Measurements from ENCODE around the gene LZIC.

DNA sequence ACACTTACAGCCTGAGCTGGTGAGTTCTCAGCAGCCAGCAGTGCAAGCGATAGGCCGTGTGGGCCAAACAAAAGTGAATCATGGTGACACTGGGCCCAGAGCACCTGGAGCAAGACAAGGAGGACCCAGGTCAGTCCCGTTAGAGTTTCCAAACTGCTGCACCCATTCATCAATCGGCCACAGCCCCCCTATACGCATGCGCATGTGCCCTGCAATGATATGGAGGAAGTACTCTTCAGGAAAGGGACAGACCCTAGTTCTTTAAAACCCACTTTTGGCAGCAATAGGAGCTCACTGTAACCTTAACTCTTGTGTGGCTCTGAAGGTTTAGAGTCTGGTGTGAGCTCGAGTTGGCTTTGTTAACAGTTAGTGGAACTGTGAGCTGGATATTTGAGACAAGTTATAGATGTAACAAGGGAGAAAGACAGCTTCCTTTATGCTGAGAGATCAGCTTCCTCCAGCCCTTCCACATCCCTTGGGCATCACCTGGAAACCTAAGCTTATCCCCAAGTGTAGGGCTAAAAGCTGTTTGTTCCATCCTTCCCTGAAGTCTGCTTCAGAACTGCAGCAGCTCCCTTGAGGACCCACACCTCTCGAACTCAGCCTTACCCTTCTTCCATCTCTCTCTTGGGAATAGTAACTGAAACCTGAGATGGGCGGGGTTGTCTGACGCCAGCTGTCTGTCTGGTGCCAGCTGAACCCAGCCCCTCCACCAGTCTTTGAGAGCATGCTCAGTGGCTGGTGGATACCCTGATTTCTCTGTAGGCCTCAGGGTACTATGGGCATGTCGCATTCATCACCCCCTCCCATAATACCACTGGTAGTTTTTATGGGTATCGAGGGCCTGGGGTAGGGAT lies 17.7 kb upstream of the LZIC start:
- TF ChIP-seq EP300 (IDR thresholded peaks at IDR 0.05) (no peak), CHD4 (IDR thresholded peaks at IDR 0.05; ENCODE audit: borderline replicate concordance) (no peak), CEBPB (IDR thresholded peaks at IDR 0.05) (no peak), POLR2A (IDR thresholded peaks at IDR 0.05; ENCODE audit: low read length) (no peak), KDM5A (IDR thresholded peaks at IDR 0.05) (no peak), JUNB (IDR thresholded peaks at IDR 0.05) (no peak), NFE2L2 (conservative IDR thresholded peaks at IDR 0.05; ENCODE audit: low read length) (no peak), GATA3 (IDR thresholded peaks at IDR 0.05; ENCODE audit: borderline replicate concordance) (no peak), HOXA7 (CRISPR knock-in tag; IDR thresholded peaks at IDR 0.05) (no peak), MAZ (IDR thresholded peaks at IDR 0.05; ENCODE audit: borderline replicate concordance, low read depth, low read length) (no peak)
- TF ChIP-seq, protein P1, sequence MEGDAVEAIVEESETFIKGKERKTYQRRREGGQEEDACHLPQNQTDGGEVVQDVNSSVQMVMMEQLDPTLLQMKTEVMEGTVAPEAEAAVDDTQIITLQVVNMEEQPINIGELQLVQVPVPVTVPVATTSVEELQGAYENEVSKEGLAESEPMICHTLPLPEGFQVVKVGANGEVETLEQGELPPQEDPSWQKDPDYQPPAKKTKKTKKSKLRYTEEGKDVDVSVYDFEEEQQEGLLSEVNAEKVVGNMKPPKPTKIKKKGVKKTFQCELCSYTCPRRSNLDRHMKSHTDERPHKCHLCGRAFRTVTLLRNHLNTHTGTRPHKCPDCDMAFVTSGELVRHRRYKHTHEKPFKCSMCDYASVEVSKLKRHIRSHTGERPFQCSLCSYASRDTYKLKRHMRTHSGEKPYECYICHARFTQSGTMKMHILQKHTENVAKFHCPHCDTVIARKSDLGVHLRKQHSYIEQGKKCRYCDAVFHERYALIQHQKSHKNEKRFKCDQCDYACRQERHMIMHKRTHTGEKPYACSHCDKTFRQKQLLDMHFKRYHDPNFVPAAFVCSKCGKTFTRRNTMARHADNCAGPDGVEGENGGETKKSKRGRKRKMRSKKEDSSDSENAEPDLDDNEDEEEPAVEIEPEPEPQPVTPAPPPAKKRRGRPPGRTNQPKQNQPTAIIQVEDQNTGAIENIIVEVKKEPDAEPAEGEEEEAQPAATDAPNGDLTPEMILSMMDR (IDR thresholded peaks at IDR 0.05), result no peak
- TF ChIP-seq, protein P2, sequence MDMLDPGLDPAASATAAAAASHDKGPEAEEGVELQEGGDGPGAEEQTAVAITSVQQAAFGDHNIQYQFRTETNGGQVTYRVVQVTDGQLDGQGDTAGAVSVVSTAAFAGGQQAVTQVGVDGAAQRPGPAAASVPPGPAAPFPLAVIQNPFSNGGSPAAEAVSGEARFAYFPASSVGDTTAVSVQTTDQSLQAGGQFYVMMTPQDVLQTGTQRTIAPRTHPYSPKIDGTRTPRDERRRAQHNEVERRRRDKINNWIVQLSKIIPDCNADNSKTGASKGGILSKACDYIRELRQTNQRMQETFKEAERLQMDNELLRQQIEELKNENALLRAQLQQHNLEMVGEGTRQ (IDR thresholded peaks at IDR 0.05), result no peak
- TF ChIP-seq, protein P3, sequence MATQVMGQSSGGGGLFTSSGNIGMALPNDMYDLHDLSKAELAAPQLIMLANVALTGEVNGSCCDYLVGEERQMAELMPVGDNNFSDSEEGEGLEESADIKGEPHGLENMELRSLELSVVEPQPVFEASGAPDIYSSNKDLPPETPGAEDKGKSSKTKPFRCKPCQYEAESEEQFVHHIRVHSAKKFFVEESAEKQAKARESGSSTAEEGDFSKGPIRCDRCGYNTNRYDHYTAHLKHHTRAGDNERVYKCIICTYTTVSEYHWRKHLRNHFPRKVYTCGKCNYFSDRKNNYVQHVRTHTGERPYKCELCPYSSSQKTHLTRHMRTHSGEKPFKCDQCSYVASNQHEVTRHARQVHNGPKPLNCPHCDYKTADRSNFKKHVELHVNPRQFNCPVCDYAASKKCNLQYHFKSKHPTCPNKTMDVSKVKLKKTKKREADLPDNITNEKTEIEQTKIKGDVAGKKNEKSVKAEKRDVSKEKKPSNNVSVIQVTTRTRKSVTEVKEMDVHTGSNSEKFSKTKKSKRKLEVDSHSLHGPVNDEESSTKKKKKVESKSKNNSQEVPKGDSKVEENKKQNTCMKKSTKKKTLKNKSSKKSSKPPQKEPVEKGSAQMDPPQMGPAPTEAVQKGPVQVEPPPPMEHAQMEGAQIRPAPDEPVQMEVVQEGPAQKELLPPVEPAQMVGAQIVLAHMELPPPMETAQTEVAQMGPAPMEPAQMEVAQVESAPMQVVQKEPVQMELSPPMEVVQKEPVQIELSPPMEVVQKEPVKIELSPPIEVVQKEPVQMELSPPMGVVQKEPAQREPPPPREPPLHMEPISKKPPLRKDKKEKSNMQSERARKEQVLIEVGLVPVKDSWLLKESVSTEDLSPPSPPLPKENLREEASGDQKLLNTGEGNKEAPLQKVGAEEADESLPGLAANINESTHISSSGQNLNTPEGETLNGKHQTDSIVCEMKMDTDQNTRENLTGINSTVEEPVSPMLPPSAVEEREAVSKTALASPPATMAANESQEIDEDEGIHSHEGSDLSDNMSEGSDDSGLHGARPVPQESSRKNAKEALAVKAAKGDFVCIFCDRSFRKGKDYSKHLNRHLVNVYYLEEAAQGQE (IDR thresholded peaks at IDR 0.05), result no peak
- TF ChIP-seq, protein P4, sequence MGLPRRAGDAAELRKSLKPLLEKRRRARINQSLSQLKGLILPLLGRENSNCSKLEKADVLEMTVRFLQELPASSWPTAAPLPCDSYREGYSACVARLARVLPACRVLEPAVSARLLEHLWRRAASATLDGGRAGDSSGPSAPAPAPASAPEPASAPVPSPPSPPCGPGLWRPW (IDR thresholded peaks at IDR 0.05), result no peak

Measured in A549 (cell line).